PC-9 (cell line): ENCODE data around the gene C20orf204. TPM values are rescaled to one million over a fixed set of nuclear protein-coding genes. Genes with fewer than 3 reads are reported as not detected.

Experiments
- BruUV-seq: library from RNA; stranded (reverse); fragments of 400-500 nt; replicated peaks from 2 replicates; lab custom pipeline; 2021; lab: Mats Ljungman, UMichigan
- CTCF ChIA-PET: fragments of 300-600 bp; sonication (Branson Sonifier 250); formaldehyde crosslinking; loops from one replicate; lab custom pipeline; 2022; ENCODE audit warnings: antibody characterized with exemption; lab: Charles Lee
- POLR2A ChIA-PET: fragments of 300-600 bp; sonication (Branson Sonifier 250); formaldehyde crosslinking; loops from one replicate; lab custom pipeline; 2022; ENCODE audit warnings: antibody characterized with exemption; ENCODE audit not compliant: unreplicated experiment; lab: Charles Lee
- DNase-seq, 2 experiments: peaks; one replicate each; pipeline versions ENCODE4 v3.0.0 to v3.0.0-alpha.2; 2015 to 2022; ENCODE audit warnings: mixed read lengths in 1 of 2
- H2AFZ ChIP-seq: fragments of 200-600 bp; sonication (generic); 2 replicates; pipeline ENCODE4 v1.8.1; 2017; ENCODE audit warnings: antibody characterized with exemption
- H3F3A ChIP-seq: fragments of 200-600 bp; sonication (generic); 2 replicates; pipeline ENCODE4 v1.8.1; 2017; ENCODE audit warnings: antibody characterized with exemption, mild to moderate bottlenecking, low read depth; ENCODE audit not compliant: insufficient read depth
- H3K27ac ChIP-seq: fragments of 200-600 bp; sonication (generic); 2 replicates; pipeline ENCODE4 v1.6.1; 2016; ENCODE audit warnings: mixed run types
- H3K27me3 ChIP-seq: fragments of 200-600 bp; sonication (generic); 2 replicates; pipeline ENCODE4 v1.6.1; 2016; ENCODE audit warnings: low read depth, mixed run types; ENCODE audit not compliant: insufficient read depth
- H3K36me3 ChIP-seq: fragments of 200-600 bp; sonication (generic); 2 replicates; pipeline ENCODE4 v1.6.1; 2016; ENCODE audit warnings: low read depth, mixed run types
- H3K4me1 ChIP-seq: fragments of 200-600 bp; sonication (generic); replicated peaks from 2 replicates; pipeline ENCODE4 v1.6.1; 2016; ENCODE audit warnings: mixed run types; ENCODE audit not compliant: insufficient read depth
- H3K4me2 ChIP-seq: fragments of 200-600 bp; sonication (generic); 2 replicates; pipeline ENCODE4 v1.6.1; 2017; ENCODE audit warnings: mixed run types
- H3K4me3 ChIP-seq: fragments of 200-600 bp; sonication (generic); 2 replicates; pipeline ENCODE4 v1.6.1; 2016; ENCODE audit warnings: mixed run types
- H3K79me2 ChIP-seq: fragments of 200-600 bp; sonication (generic); 2 replicates; pipeline ENCODE4 v1.6.1; 2017; ENCODE audit warnings: low read depth, mixed run types
- H3K9me2 ChIP-seq: fragments of 200-600 bp; sonication (generic); 2 replicates; pipeline ENCODE4 v1.8.1; 2017; ENCODE audit warnings: mild to moderate bottlenecking; ENCODE audit not compliant: insufficient read depth
- H3K9me3 ChIP-seq: fragments of 200-600 bp; sonication (generic); 2 replicates; pipeline ENCODE4 v1.8.1; 2016; ENCODE audit warnings: low read depth; ENCODE audit not compliant: insufficient read depth
- H4K20me1 ChIP-seq: fragments of 200-600 bp; sonication (generic); 2 replicates; pipeline ENCODE4 v1.8.1; 2017; ENCODE audit not compliant: insufficient read depth
- CTCF ChIP-seq: fragments of 200-600 bp; sonication (generic); conservative IDR thresholded peaks from 2 replicates; pipeline ENCODE4 v1.6.1; 2017; ENCODE audit warnings: mixed run types, antibody characterized with exemption, mild to moderate bottlenecking, moderate library complexity
- EZH2 ChIP-seq: fragments of 200-600 bp; sonication (generic); IDR thresholded peaks from 2 replicates; pipeline ENCODE4 v1.8.0; 2017; ENCODE audit warnings: antibody characterized with exemption, low read depth
- intact Hi-C: fragments of 100-400 bp; cut with micrococcal nuclease; formaldehyde crosslinking; loops from one replicate; pipeline ENCODE4 v1.10.0; 2022; ENCODE audit not compliant: unreplicated experiment
- total RNA-seq: library from RNA; stranded (reverse); gene quantifications from 2 replicates; pipeline ENCODE4 v1.2.3, GENCODE V29; 2021

Gene C20orf204
- total RNA-seq, 1 experiment from 2014 or later = 3.8 TPM

DNA sequence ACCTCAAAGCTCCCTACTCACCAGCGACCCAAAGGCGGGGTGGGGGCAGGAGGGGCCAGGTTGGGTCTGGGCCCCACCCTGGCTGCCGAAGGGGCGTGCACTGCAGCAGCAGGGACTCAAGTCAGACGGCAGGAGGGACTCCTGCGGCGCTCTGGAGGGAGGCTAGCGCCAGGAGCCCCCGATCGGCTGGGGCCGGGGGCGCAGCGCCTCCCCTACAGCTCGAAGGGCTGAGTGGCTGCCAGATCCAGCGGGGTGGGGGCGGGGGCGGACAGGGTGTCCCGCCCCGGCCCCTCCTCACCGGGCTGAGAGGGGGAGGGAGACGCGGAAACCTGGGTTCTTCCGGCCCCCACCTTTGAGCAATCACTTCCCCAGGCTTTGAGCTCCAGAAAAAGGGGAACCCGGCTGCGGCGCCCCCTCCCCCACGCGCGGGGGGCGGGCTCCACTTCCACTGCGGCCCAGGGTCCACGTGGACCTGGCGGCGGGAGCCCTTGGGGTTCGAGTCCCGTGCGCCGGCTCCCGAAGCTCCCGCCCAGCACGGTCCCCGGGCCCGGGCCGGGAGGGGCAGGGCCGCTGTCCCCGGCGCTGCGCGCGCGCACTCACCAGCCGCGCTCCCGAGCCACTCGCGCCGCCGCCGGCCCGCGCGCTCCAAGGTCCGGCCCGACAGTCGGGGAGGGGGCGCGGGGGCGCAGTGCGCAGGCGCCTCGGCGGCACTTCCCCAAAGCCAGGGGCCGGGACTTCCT, 43.5 kb downstream of the C20orf204 start, which contains the start of gene RGS19:
Gene RGS19, minus strand, starts transcription at position 246 of the 740 bp plus-strand sequence. CDS start 2,632 bp downstream, outside the sequence.
- Histone ChIP-seq H3K4me2 (peak within 1 kb of the TSS; percentile 99), H3K4me1 (peaks cover 14% of the 10 kb centered on the region), H3K9me3 (no peaks in the 10 kb centered on the region), H3K27me3 (peaks cover 20% of the 10 kb centered on the region), H4K20me1 (peaks cover 8% of the 10 kb centered on the region; the same call in 1 of the 2 replicates), H3F3A (peaks cover 27% of the 10 kb centered on the region), H3K79me2 (peaks cover 12% of the 10 kb centered on the region), H3K4me3 (peak within 1 kb of the TSS; percentile 94), H3K9me2 (no peaks in the 10 kb centered on the region), H3K27ac (no peak within 1 kb of the TSS), H2AFZ (peak within 1 kb of the TSS; percentile 96), H3K36me3 (no peaks in the 10 kb centered on the region)
- intact Hi-C loops = loop anchor here (1.0 to 5.0 kb wide), 3 partner anchors 13 to 43 kb away; partner anchors contain the start of gene TCEA2
- no TSS peak for BruUV-seq
- ChIA-PET CTCF (no interaction called here), POLR2A (no interaction called here)
- TF ChIP-seq EZH2 (no peak), CTCF (no peak)
- DNase-seq = peak in 1 of 2 experiments; percentile 88

DNA sequence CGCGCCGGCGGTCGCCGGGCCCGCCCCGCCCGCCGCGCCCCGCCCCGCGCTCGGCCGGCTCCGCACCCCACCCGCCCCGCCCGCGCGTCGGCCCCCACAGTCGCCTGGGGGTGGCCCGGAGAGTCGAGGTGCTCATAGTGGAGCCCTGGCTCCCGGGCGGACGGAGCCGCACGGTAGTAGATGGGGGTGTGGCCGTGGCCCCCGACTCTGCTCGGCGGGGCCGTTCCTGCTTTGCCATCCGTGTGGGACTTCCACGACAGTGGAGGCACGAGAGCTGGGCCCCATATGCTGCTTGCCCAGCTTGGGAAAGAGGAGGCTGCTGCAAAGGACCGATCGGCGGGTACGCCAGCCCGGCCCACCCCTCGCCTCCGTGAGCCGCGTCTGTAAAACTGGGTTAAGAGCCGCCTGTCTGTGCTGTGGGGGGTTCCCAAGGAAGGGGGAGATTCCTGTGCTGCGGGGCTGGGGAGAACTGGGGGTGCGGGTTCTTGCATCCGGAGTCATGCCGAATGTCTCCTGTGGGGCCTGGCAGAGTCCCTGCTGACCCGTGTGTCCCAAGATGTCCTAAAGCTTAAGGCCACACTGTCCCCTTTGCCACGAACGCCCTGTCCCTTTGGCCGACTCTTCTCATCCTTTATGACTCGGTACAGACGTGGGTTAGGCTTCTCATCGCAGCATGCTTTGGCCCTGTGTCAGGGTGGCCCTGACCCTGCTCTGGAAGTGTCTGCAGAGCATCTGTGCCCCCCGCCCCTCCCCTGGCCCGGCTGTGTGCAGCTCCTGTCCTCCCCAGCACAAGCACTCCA, 44.2 kb downstream of the C20orf204 start, which contains the start of gene OPRL1:
Gene OPRL1, plus strand, starts transcription at position 70 of the 800 bp plus-strand sequence. CDS start 12,639 bp downstream, outside the sequence.
- Histone ChIP-seq H3F3A (peaks cover 27% of the 10 kb centered on the region), H3K27ac (no peak within 1 kb of the TSS), H2AFZ (peak within 1 kb of the TSS; percentile 96), H3K27me3 (peaks cover 28% of the 10 kb centered on the region), H4K20me1 (peaks cover 8% of the 10 kb centered on the region; the same call in 1 of the 2 replicates), H3K4me1 (peaks cover 14% of the 10 kb centered on the region), H3K79me2 (peaks cover 12% of the 10 kb centered on the region), H3K9me3 (no peaks in the 10 kb centered on the region), H3K4me3 (peak within 1 kb of the TSS; percentile 94), H3K36me3 (no peaks in the 10 kb centered on the region), H3K9me2 (no peaks in the 10 kb centered on the region), H3K4me2 (peak within 1 kb of the TSS; percentile 99)
- ChIA-PET CTCF (no interaction called here), POLR2A (no interaction called here)
- TF ChIP-seq EZH2 = no peak
- no peak for TF ChIP-seq CTCF
- no TSS peak for BruUV-seq
- DNase-seq = no peak
- intact Hi-C loops = loop anchor here (5.0 kb wide), 1 partner anchor 42 kb away; no protein-coding TSS in a partner anchor
